Right lobe of liver (tissue), 4 donors: ENCODE data around the gene ELFN1.

Source experiments
- POLR2A ChIP-seq: fragments of 450-650 bp; IDR thresholded peaks from one replicate; pipeline ENCODE4 v1.6.1; 2017; ENCODE audit warnings: antibody characterized with exemption, mild to moderate bottlenecking
- TF ChIP-seq, protein P1 (sequence below), 4 donors: fragments of 200-600 bp in 3 of 4; fragments of 450-650 bp in 1 of 4; IDR thresholded peaks; one replicate each; pipeline versions ENCODE4 v1.5.1 to v1.8.0; 2016 to 2022; ENCODE audit warnings: antibody characterized with exemption in 4 of 4, mild to moderate bottlenecking in 2 of 4
- donor health status: DM: no; HTN: no; CAD: no.
- donor health status: DM: no; HTN: no; CAD: no.
- donor health status: DM: no; HTN: yes; CAD: no.

GRCh38 chr7:1690359-1690958 lies 20.4 kb downstream of the ELFN1 start:
- TF ChIP-seq, protein P1, sequence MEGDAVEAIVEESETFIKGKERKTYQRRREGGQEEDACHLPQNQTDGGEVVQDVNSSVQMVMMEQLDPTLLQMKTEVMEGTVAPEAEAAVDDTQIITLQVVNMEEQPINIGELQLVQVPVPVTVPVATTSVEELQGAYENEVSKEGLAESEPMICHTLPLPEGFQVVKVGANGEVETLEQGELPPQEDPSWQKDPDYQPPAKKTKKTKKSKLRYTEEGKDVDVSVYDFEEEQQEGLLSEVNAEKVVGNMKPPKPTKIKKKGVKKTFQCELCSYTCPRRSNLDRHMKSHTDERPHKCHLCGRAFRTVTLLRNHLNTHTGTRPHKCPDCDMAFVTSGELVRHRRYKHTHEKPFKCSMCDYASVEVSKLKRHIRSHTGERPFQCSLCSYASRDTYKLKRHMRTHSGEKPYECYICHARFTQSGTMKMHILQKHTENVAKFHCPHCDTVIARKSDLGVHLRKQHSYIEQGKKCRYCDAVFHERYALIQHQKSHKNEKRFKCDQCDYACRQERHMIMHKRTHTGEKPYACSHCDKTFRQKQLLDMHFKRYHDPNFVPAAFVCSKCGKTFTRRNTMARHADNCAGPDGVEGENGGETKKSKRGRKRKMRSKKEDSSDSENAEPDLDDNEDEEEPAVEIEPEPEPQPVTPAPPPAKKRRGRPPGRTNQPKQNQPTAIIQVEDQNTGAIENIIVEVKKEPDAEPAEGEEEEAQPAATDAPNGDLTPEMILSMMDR (IDR thresholded peaks at IDR 0.05), result no peak
- TF ChIP-seq POLR2A, result no peak
